Purkinje cell (primary cell): Measurements from ENCODE around the gene DDX24. TPM values are rescaled to one million over a fixed set of nuclear protein-coding genes. Genes with fewer than 3 reads are reported as not detected.

Experiments used
- polyA plus RNA-seq: library from polyadenylated mRNA; unstranded; fragments of >200 nt; fragmentation: Nextera tagmentation; gene quantifications from 2 replicates; pipeline ENCODE4 v1.2.1, GENCODE V29; 2014

Gene DDX24
- polyA plus RNA-seq, result 652 and 739 TPM in 2 replicates

GRCh38 chr14:94080621-94081385 is at the start of gene DDX24, which contains the start of gene IFI27L1:
TSS of gene DDX24 (minus strand) at chr14:94081202. CDS start at chr14:94079742, 1,460 bp downstream.
TSS of gene IFI27L1 (plus strand) at chr14:94081310. CDS start at chr14:94096938, 15,628 bp downstream.

GRCh38 chr14:94129111-94129757 is 48.2 kb upstream of the DDX24 start, which contains the start of gene IFI27L2:
TSS of gene IFI27L2 (minus strand) at chr14:94129604. CDS start at chr14:94129564, 40 bp downstream.

GRCh38 chr14:94110552-94111181 is 29.7 kb upstream of the DDX24 start, which contains the start of gene IFI27:
TSS of gene IFI27 (plus strand) at chr14:94110736.

GRCh38 chr14:94026173-94026888 is 54.7 kb downstream of the DDX24 start, which contains the start of gene OTUB2:
TSS of gene OTUB2 (plus strand) at chr14:94026340. CDS start at chr14:94026538, 198 bp downstream.

Other genes starting within 250 kb of the DDX24 start
- gene FAM181A, start 153.9 kb downstream of the DDX24 start, polyA plus RNA-seq, result not detected in 2 replicates
- not detected in 2 replicates for gene ASB2, start 104.6 kb downstream of the DDX24 start, polyA plus RNA-seq
- gene CCDC197, start 83.9 kb downstream of the DDX24 start, polyA plus RNA-seq, result not detected in 2 replicates
- gene OTUB2, start 54.9 kb downstream of the DDX24 start, polyA plus RNA-seq, result 2.5 and 4.2 TPM in 2 replicates
- gene IFI27L1, start 108 bp upstream of the DDX24 start, polyA plus RNA-seq, result 175 and 214 TPM in 2 replicates
- gene IFI27, start 29.5 kb upstream of the DDX24 start, polyA plus RNA-seq, result 21.2 and 29.9 TPM in 2 replicates
- 115 and 143 TPM in 2 replicates for gene IFI27L2, start 48.4 kb upstream of the DDX24 start, polyA plus RNA-seq
- 87.8 and 101 TPM in 2 replicates for gene PPP4R4, start 93.1 kb upstream of the DDX24 start, polyA plus RNA-seq
- 0.84 and 1.7 TPM in 2 replicates for gene SERPINA10, start 212.1 kb upstream of the DDX24 start, polyA plus RNA-seq
- not detected in 2 replicates for gene SERPINA6, start 242.1 kb upstream of the DDX24 start, polyA plus RNA-seq